Sciatic nerve (tissue), 2 donors: ENCODE results near the gene LRFN2. TPM values are rescaled to one million over a fixed set of nuclear protein-coding genes. Genes with fewer than 3 reads are reported as not detected.

Source experiments
- ATAC-seq: fragments of 200-7000 bp; cut with Tn5 transposase; one replicate; pipeline ENCODE4 v1.9.1; 2020; ENCODE audit warnings: mild to moderate bottlenecking, moderate library complexity
- DNase-seq: peaks from one replicate; pipeline ENCODE4 v3.0.0-alpha.2; 2020; ENCODE audit warnings: low spot score
- intact Hi-C: fragments of 100-400 bp; cut with DNase I; formaldehyde crosslinking; loops from one replicate; pipeline ENCODE4 v1.14.2; 2022
- total RNA-seq: library from RNA; stranded (reverse); fragmentation: NEBNext Ultra II Directional; extraction: Animal tissue kit (Norgen Biotek cat#: 25700); gene quantifications from one replicate; pipeline ENCODE4 v1.2.1, GENCODE V29; 2021
- donor health status: DM: no; HTN: no; CAD: no.
- donor health status: DM: no; HTN: no; CAD: no.

LRFN2 gene
- total RNA-seq, 1 donor from 2014 or later, result 0.13 TPM

DNA sequence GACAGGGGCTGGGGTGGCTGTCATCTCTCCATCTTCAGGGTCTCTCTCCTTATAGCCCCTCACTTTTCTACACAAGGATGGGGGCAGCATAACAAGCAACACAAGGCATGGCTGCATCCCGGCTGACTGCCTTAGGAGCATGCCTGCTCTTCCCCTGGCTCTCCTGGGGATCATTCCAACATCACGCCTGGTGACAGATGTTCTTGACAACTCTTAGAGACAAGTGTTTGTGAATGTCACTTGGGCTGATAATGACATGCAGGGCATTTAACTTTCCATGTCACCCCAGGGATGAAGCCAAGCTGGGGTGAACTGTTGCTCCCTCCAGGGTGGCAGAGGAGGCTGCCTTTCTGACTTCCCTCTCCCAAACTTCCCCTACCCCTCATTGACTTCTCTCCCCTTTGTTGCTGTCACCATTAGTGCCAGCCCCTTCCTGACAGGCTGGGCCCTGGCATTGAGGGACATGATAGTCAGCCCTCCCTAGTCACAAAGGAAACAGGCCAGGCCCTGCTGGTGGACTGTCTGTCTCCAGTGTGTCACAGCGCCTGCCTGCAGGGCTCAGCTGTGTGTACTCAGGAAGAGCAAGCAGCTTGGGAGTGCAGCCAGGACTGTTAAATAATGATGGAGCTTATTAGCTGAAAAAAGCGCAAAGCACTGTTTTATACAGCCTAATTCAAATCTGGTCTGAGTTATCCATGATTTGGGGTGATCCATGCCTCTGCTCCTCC lies 161.8 kb downstream of the LRFN2 start:
- ATAC-seq, result peak; percentile 53
- DNase-seq, result no peak
- intact Hi-C loops, result no loop called here

GRCh38 chr6:40422046-40422445 lies 165.1 kb downstream of the LRFN2 start:
- ATAC-seq (no peak), DNase-seq (no peak)
- intact Hi-C loops, result no loop called here

DNA sequence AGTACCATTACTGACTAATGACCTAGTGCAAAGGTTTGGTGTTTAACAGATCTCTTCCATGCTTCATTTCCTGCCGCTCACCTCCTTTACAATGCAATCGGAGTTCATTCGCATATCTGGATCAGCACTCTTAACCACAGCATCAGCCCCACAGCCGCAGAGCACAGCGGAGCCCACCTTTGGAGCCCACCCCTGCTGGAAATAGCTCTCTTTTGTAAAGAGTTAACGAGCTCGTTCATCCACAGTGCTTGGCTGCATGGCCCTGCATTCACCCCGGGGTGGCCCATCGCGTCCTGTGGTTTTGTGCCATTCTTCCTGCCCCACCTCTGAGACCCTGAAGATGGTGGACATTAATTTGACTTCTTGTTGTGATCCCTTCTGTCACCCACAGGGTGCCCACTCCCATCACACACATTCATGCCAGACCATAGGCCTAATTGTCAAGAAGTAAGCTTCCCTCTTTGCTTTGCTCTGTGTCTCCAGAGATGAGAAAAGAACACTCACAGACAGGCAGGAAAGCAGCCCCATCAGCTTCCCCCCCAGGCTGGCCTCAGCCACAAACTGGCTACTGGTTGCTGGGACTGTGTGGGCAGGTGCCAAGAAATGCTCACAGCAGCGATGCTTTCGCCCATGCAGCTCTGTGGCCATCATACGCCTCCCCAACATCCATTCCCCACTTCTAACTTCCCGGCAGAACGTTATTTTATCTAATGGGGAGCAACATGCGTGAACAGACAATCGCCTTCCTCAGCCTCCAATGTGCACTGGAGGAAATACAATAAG lies 167.0 kb downstream of the LRFN2 start:
- intact Hi-C loops, result no loop called here
- DNase-seq (no peak), ATAC-seq (no peak)

GRCh38 chr6:40419377-40419776 lies 167.8 kb downstream of the LRFN2 start:
- DNase-seq (no peak), ATAC-seq (peak; percentile 96)
- intact Hi-C loops, result no loop called here

DNA sequence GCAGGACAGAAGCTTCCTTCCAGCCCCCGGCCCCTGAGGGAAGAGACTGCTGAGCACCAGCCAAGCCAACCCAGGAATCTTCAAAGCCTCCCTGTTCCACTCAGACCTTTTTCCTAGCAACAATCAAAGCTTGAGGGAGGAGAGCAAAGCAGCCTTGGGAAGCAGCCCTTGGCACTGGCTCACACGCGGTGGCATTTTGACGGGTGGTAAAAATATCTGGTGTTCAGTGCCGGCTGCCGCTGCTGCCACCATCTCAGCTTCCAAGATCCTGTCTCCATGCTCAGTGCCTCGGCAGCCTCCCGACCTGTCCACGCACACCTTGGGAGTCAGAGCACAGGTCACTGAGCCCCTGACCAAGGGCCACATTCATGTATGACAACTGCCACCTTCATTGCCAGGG lies 170.1 kb downstream of the LRFN2 start:
- intact Hi-C loops, result no loop called here
- no peak for DNase-seq
- ATAC-seq, result no peak

DNA sequence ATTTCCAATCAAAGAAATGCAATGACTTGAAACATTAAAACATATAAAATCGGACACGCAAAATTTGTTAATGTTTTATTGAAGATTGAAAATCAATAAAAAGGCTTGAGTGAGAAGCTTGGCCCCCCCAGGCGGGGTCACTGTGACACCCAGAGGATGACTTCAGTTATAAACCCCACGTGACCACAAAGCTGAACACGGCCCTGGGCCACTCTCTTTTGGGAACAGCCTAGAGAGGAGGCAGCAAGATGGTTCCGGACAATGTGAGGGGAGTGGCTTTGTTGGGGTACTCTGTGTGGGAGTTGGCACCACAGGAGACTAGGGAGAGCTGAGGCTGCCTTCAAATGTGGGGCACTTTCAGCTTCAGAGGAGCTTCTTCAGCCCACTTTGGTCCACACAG lies 172.5 kb downstream of the LRFN2 start:
- ATAC-seq (no peak), DNase-seq (no peak)
- intact Hi-C loops, result no loop called here

DNA sequence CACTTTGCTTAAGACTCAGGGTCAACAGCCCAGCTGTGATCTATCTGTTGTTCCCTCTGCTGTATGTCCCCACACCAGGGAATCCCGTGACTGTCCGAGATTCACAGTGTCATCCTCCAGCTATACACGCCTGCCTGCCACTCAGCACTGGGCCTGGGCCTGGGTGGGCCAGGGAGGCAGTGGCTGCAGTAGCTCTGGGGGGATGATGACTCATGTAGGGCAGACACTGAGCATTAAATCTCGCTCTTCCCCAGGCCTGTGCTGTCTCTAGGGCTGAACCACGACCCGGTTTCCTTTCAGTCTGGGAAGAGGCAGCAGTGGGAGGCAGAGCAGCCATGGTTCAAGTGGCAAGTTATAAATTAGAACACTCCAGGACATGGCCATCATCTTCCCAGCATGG lies 173.9 kb downstream of the LRFN2 start:
- DNase-seq (no peak), ATAC-seq (no peak)
- intact Hi-C loops, result no loop called here

- ATAC-seq, result no peak
- intact Hi-C loops, result no loop called here
- DNase-seq, result no peak
Measured at GRCh38 chr6:40411881-40412280, 175.3 kb downstream of the LRFN2 start.

DNA sequence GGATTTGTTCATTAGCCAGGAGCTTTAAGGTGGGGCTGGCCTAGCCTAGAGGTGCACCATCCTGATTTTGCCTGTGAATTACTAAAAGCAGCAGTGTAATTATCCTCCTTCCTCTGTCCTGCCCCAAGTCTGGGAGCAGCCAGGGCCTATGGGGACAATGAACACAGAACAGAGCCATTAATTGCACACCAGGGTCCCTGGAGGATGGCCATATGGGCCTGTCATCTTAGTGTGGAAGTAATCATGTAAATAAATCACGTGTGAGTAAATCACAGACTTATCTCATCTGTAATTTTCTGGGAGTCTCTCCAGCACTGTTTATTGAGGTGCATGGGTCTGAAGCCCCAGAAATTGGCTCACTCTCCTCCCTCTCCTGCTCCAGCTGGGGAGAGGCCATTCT lies 176.3 kb downstream of the LRFN2 start:
- intact Hi-C loops, result no loop called here
- ATAC-seq, result no peak
- DNase-seq, result no peak

DNA sequence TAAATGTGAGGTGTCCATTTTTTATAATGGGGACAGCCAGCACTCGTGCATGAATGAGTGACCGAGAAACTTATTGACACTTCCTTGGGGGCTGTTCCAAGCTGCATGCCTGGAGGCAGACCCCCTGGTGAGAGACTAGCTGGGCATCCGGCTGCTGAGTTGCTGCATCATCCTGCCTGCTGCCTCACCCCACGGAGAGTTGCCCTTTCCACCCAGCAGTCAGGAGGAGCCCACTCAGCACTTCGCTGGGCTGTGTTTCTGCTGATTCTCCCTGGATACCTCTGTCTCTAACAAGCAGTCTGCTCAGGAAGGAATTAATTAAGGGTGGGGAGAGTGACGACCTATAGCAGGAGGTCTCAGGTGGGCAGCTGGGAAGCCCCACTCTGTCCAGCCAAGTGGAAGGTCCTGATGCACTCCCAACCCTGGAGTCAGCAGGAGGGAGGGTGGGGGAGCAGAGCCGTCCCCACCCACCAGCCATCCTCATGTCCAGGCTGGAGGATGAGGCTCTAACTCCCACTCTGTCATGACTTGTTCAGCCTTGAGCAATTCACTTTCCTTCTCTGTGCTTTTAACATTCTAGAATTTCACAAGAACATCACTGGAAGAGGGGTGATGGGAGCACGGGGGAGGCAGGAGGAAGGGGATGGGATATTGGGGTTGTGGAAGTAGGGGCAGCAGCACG lies 177.3 kb downstream of the LRFN2 start:
- ATAC-seq (no peak), DNase-seq (no peak)
- intact Hi-C loops, result no loop called here

- DNase-seq (no peak), ATAC-seq (no peak)
- intact Hi-C loops, result no loop called here
Measured at GRCh38 chr6:40408786-40409542, 178.2 kb downstream of the LRFN2 start.

DNA sequence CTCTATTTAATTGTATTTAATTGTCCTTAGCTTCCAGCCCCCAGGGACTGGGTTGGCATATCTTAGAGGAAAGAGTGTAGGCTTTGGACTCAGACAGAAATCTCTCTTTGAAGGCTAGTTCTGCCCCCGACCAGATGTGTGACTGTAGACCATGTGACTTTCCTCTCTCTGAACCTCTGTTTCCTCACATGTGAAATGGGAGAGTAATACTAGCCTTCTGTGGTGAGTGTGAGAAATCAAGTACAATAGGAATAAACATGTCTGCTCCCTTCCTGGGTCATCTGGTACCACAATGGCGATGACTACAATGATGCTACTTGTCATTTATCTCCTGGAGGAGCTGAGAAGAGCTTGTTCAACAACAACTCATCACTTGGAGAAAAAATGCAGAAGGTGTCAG lies 179.9 kb downstream of the LRFN2 start:
- DNase-seq (no peak), ATAC-seq (no peak)
- intact Hi-C loops, result no loop called here

- intact Hi-C loops, result no loop called here
- ATAC-seq (no peak), DNase-seq (no peak)
Measured at GRCh38 chr6:40406175-40406574, 181.0 kb downstream of the LRFN2 start.

DNA sequence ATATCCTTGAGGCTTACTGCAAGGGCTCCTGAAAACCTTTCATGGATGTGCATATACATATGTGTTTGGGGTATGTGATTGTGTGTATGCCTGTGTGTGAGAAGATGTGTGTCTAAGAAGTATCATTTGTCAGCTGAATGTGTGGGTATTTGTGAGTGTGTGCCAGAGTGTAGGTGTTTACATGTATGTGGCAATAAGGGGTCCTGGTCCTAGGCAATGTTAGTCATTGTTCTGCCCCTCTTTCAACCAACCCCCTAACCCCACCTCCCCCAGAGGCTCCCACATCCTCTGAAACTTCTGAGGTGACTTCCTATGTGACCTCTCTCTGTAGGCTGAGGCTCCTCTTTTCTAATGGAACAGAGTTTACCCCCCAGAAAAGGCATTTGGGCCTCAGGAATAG lies 186.4 kb downstream of the LRFN2 start:
- ATAC-seq (no peak), DNase-seq (no peak)
- intact Hi-C loops, result no loop called here

- ATAC-seq (no peak), DNase-seq (no peak)
Measured at GRCh38 chr6:40399888-40400457, 187.2 kb downstream of the LRFN2 start.

DNA sequence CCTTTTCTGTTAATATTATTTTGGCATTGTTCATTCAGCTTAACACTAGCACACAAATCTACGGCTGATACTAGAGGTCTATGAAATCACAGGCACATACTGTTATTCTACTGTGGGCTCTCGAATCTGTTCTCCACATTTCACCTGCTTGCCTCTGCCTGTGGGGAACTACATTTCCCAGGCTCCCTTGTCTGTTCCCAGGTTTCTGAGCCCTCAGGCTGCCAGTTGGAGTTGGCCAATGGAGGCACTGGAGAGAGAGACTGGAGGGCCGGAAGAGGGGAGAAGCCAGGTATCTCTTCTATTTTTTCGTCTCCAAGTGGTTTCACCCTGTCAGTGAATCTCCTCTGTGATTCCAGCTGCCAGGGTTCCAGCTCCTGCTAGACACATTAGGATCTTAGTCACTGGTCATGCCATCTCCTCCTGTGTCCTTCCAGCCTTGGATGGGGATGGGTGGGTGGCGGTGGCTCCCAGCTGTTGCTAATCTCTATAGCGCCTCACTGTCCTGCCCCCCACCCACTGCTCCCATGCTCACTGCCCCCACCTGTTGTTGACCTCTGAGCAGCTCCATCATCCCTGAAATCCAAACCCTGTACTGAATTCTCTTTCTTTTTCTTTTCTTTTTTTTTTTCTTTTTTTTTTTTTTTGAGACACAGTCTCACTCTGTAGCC lies 188.2 kb downstream of the LRFN2 start:
- DNase-seq (no peak), ATAC-seq (no peak)
- intact Hi-C loops, result no loop called here

More at GRCh38 chr6:40399888-40400457, 187.2 kb downstream of the LRFN2 start:
- intact Hi-C loops, result no loop called here

DNA sequence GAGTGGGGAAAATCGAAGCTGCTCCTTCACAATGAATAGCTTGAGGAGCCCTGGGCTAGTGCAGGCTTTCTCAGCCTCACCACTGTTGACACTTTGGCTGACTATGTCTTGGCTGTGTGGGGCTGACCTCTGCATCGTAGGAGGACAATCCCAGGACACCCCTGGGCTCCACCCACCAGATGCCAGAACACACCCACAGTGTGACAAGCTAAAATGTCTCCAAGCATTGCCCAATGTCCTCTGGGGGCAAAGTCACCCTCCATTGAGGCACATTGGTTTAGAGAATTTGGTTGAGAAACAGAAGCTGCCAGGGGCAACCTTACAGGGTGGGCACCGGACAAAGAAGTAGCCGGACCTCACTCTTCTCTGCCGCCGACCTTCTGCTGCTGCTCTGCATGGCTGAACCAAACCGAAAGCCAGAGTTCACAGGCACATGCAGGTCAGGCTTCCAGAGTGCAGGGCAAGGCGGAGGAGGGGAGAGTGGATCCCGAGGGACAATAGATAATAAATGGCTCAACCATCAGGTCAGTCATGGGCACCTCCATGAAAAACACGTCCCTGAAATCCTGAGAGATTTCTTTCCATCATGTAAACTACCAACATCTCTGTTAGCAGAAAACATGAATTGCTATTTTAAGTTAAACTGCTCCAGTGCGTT lies 189.0 kb downstream of the LRFN2 start:
- DNase-seq (no peak), ATAC-seq (peak; percentile 59)
- intact Hi-C loops, result no loop called here
